Neural progenitor cell (in vitro differentiated cells): ENCODE measurements around the gene GRIN2A. TPM values are rescaled to one million over a fixed set of nuclear protein-coding genes. Genes with fewer than 3 reads are reported as not detected.

Experiments used
- DNase-seq: peaks from one replicate; pipeline ENCODE4 v3.0.0-alpha.2; 2016; ENCODE audit warnings: low spot score
- H2AFZ ChIP-seq: fragments of 200-600 bp; sonication (generic); replicated peaks from 2 replicates; pipeline ENCODE4 v1.6.1; 2016; ENCODE audit warnings: antibody characterized with exemption
- H3F3A ChIP-seq: fragments of 200-600 bp; sonication (generic); 2 replicates; pipeline ENCODE4 v1.6.1; 2016; ENCODE audit warnings: antibody characterized with exemption, low read depth
- H3K27ac ChIP-seq: fragments of 200-600 bp; sonication (generic); 2 replicates; pipeline ENCODE4 v1.5.1; 2016; ENCODE audit warnings: mild to moderate bottlenecking
- H3K27me3 ChIP-seq: fragments of 200-600 bp; sonication (generic); 2 replicates; pipeline ENCODE4 v1.6.1; 2016; ENCODE audit warnings: mild to moderate bottlenecking, moderate library complexity
- H3K36me3 ChIP-seq: fragments of 200-600 bp; sonication (generic); 2 replicates; pipeline ENCODE4 v1.5.1; 2016
- H3K4me1 ChIP-seq: fragments of 200-600 bp; sonication (generic); 2 replicates; pipeline ENCODE4 v1.6.1; 2016; ENCODE audit warnings: mixed run types
- H3K4me2 ChIP-seq: fragments of 200-600 bp; sonication (generic); 2 replicates; pipeline ENCODE4 v1.6.1; 2016
- H3K4me3 ChIP-seq: fragments of 200-600 bp; sonication (generic); 2 replicates; pipeline ENCODE4 v1.5.1; 2016
- H3K79me2 ChIP-seq: fragments of 200-600 bp; sonication (generic); 2 replicates; pipeline ENCODE4 v1.6.1; 2016; ENCODE audit warnings: low read depth
- H3K9ac ChIP-seq: fragments of 200-600 bp; sonication (generic); 2 replicates; pipeline ENCODE4 v1.6.1; 2016
- H3K9me3 ChIP-seq: fragments of 200-600 bp; sonication (generic); 2 replicates; pipeline ENCODE4 v1.5.1; 2016; ENCODE audit warnings: low read depth
- H4K20me1 ChIP-seq: fragments of 200-600 bp; sonication (generic); 2 replicates; pipeline ENCODE4 v1.6.1; 2016; ENCODE audit warnings: low read depth
- H3K27ac Mint-ChIP-seq: 3 replicates; pipeline ENCODE4 v1.8.0; 2021; ENCODE audit warnings: mixed read lengths
- H3K27me3 Mint-ChIP-seq: 2 replicates; pipeline ENCODE4 v1.8.0; 2022; ENCODE audit warnings: low read depth, mild to moderate bottlenecking, inconsistent platforms, moderate library complexity, mixed read lengths; ENCODE audit not compliant: insufficient read depth
- H3K36me3 Mint-ChIP-seq: 3 replicates; pipeline ENCODE4 v1.8.0; 2021; ENCODE audit warnings: mixed read lengths
- H3K4me1 Mint-ChIP-seq: 3 replicates; pipeline ENCODE4 v1.8.0; 2021; ENCODE audit warnings: mixed read lengths
- H3K4me3 Mint-ChIP-seq: 3 replicates; pipeline ENCODE4 v1.8.0; 2021; ENCODE audit warnings: mild to moderate bottlenecking, moderate library complexity, mixed read lengths
- H3K9me3 Mint-ChIP-seq: 3 replicates; pipeline ENCODE4 v1.8.0; 2020; ENCODE audit warnings: mixed read lengths
- EZH2 ChIP-seq: fragments of 200-600 bp; sonication (generic); IDR thresholded peaks from 2 replicates; pipeline ENCODE4 v1.6.1; 2017; ENCODE audit warnings: antibody characterized with exemption, mild to moderate bottlenecking, moderate library complexity
- EZH2phosphoT487 ChIP-seq: fragments of 200-600 bp; sonication (generic); IDR thresholded peaks from 2 replicates; pipeline ENCODE4 v1.6.1; 2017; ENCODE audit warnings: antibody characterized with exemption
- total RNA-seq: library from RNA; depleted of rRNA; stranded (reverse); fragments of >200 nt; gene quantifications from 2 replicates; pipeline ENCODE4 v1.2.3, GENCODE V29; 2015; ENCODE audit warnings: low replicate concordance
- TF ChIP-seq, protein P1 (sequence below): fragments of 200-600 bp; sonication (generic); IDR thresholded peaks from 2 replicates; pipeline ENCODE4 v1.5.1; 2017; ENCODE audit warnings: antibody characterized with exemption, mild to moderate bottlenecking

Gene GRIN2A
- total RNA-seq, 1 donor from 2014 or later = 1.6 TPM

GRCh38 chr16:9723136-9723535 lies 459.1 kb downstream of the GRIN2A start:
- H3K4me1 Mint-ChIP-seq = peaks cover 2% of the 10 kb centered on the region
- no peaks in the 10 kb centered on the region for H3K36me3 Mint-ChIP-seq
- no peak overlapping the region for H3K27ac Mint-ChIP-seq
- H4K20me1 ChIP-seq = no peaks in the 10 kb centered on the region
- no peaks in the 10 kb centered on the region for H3F3A ChIP-seq
- H3K79me2 ChIP-seq = no peaks in the 10 kb centered on the region
- no peaks in the 10 kb centered on the region for H3K9me3 ChIP-seq
- H2AFZ ChIP-seq = no peak overlapping the region
- no peaks in the 10 kb centered on the region for H3K9me3 Mint-ChIP-seq
- no peak overlapping the region for H3K9ac ChIP-seq
- no peak for TF ChIP-seq EZH2phosphoT487
- TF ChIP-seq, protein P1, sequence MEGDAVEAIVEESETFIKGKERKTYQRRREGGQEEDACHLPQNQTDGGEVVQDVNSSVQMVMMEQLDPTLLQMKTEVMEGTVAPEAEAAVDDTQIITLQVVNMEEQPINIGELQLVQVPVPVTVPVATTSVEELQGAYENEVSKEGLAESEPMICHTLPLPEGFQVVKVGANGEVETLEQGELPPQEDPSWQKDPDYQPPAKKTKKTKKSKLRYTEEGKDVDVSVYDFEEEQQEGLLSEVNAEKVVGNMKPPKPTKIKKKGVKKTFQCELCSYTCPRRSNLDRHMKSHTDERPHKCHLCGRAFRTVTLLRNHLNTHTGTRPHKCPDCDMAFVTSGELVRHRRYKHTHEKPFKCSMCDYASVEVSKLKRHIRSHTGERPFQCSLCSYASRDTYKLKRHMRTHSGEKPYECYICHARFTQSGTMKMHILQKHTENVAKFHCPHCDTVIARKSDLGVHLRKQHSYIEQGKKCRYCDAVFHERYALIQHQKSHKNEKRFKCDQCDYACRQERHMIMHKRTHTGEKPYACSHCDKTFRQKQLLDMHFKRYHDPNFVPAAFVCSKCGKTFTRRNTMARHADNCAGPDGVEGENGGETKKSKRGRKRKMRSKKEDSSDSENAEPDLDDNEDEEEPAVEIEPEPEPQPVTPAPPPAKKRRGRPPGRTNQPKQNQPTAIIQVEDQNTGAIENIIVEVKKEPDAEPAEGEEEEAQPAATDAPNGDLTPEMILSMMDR = no peak
- TF ChIP-seq EZH2 = no peak
- no peaks in the 10 kb centered on the region for H3K36me3 ChIP-seq
- no peaks in the 10 kb centered on the region for H3K4me1 ChIP-seq
- no peak overlapping the region for H3K4me3 ChIP-seq
- H3K27me3 Mint-ChIP-seq = peaks cover 2% of the 10 kb centered on the region
- DNase-seq = no peak
- H3K27ac ChIP-seq = no peak overlapping the region
- no peak overlapping the region for H3K4me2 ChIP-seq
- H3K27me3 ChIP-seq = no peaks in the 10 kb centered on the region
- H3K4me3 Mint-ChIP-seq = no peak overlapping the region

GRCh38 chr16:9713907-9714306 lies 468.3 kb downstream of the GRIN2A start:
- Mint-ChIP-seq H3K4me1 (no peaks in the 10 kb centered on the region), H3K27me3 (peaks cover 3% of the 10 kb centered on the region), H3K9me3 (no peaks in the 10 kb centered on the region), H3K4me3 (no peak overlapping the region), H3K36me3 (no peaks in the 10 kb centered on the region), H3K27ac (no peak overlapping the region)
- no peaks in the 10 kb centered on the region for H4K20me1 ChIP-seq
- DNase-seq = no peak
- H3F3A ChIP-seq = no peaks in the 10 kb centered on the region
- no peak overlapping the region for H3K4me2 ChIP-seq
- no peak overlapping the region for H3K4me3 ChIP-seq
- no peak for TF ChIP-seq EZH2phosphoT487
- TF ChIP-seq EZH2 = no peak
- TF ChIP-seq, protein P1 = no peak
- peaks cover 9% of the 10 kb centered on the region for H3K4me1 ChIP-seq
- no peak overlapping the region for H3K9ac ChIP-seq
- no peaks in the 10 kb centered on the region for H3K79me2 ChIP-seq
- H3K36me3 ChIP-seq = no peaks in the 10 kb centered on the region
- no peaks in the 10 kb centered on the region for H3K27me3 ChIP-seq
- peak overlapping the region; percentile 43 for H2AFZ ChIP-seq
- no peak overlapping the region for H3K27ac ChIP-seq
- no peaks in the 10 kb centered on the region for H3K9me3 ChIP-seq

GRCh38 chr16:9713156-9713555 lies 469.1 kb downstream of the GRIN2A start:
- TF ChIP-seq, protein P1 = no peak
- no peak for TF ChIP-seq EZH2
- TF ChIP-seq EZH2phosphoT487 = no peak
- DNase-seq = no peak
- no peak overlapping the region for H3K4me3 ChIP-seq
- no peaks in the 10 kb centered on the region for H3K27me3 ChIP-seq
- H3K4me1 Mint-ChIP-seq = no peaks in the 10 kb centered on the region
- H4K20me1 ChIP-seq = no peaks in the 10 kb centered on the region
- H3F3A ChIP-seq = no peaks in the 10 kb centered on the region
- no peaks in the 10 kb centered on the region for H3K9me3 Mint-ChIP-seq
- H3K79me2 ChIP-seq = no peaks in the 10 kb centered on the region
- no peak overlapping the region for H3K9ac ChIP-seq
- H3K4me3 Mint-ChIP-seq = no peak overlapping the region
- no peaks in the 10 kb centered on the region for H3K36me3 ChIP-seq
- H3K27ac ChIP-seq = no peak overlapping the region
- peak overlapping the region; percentile 43 for H2AFZ ChIP-seq
- H3K4me2 ChIP-seq = no peak overlapping the region
- no peaks in the 10 kb centered on the region for H3K9me3 ChIP-seq
- peaks cover 9% of the 10 kb centered on the region for H3K4me1 ChIP-seq
- no peak overlapping the region for H3K27ac Mint-ChIP-seq
- peaks cover 3% of the 10 kb centered on the region for H3K27me3 Mint-ChIP-seq
- no peaks in the 10 kb centered on the region for H3K36me3 Mint-ChIP-seq
